ENCODE results near the gene PDP2. TPM values are rescaled to one million over a fixed set of nuclear protein-coding genes. Genes with fewer than 3 reads are reported as not detected.

PDP2 gene
- total and polyA plus RNA-seq, 2 of the 4 experiments (the other 2 are of a cell fraction), result 5.3 to 16.8 TPM

- TF ChIP-seq, protein P1, sequence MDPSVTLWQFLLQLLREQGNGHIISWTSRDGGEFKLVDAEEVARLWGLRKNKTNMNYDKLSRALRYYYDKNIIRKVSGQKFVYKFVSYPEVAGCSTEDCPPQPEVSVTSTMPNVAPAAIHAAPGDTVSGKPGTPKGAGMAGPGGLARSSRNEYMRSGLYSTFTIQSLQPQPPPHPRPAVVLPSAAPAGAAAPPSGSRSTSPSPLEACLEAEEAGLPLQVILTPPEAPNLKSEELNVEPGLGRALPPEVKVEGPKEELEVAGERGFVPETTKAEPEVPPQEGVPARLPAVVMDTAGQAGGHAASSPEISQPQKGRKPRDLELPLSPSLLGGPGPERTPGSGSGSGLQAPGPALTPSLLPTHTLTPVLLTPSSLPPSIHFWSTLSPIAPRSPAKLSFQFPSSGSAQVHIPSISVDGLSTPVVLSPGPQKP (IDR thresholded peaks at IDR 0.05; ENCODE audit: borderline replicate concordance, low read depth, low read length), result no peak
- no peak for TF ChIP-seq FOS (IDR thresholded peaks at IDR 0.05; ENCODE audit: low read depth, low read length)
Measured at GRCh38 chr16:66894948-66895688, 14.8 kb downstream of the PDP2 start (continued).

DNA sequence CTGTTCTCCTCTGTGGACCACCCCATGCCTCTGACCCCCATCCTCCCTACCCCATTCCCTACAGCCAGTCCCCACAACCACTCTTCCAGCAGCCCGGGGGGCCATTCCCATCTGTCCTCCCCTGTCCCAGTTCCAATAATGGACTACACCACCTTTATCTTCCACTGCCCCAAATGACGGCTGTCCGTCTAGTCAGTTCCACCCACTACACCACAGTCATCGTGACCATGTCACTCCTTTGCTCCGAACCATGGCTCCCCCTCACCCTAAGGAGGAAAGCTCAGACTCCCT lies 15.3 kb downstream of the PDP2 start:
- Histone ChIP-seq H3K27me3 (ENCODE audit: control insufficient read depth, insufficient read depth, low read length) (no peaks in the 10 kb centered on the region), H3K14ac (replicated peaks; ENCODE audit: low read depth, low read length) (no peak overlapping the region), H3K4ac (ENCODE audit: low read depth, low read length) (0 out of 2 replicates have a peak overlapping the region, but pooled peaks have one; percentile 59), H2BK120ac (ENCODE audit: low read depth, low read length) (no peak overlapping the region), H3K9me1 (ENCODE audit: insufficient read depth, low read length) (peaks cover 17% of the 10 kb centered on the region), H3K9me3 (ENCODE audit: control insufficient read depth, insufficient read depth, low read length) (no peaks in the 10 kb centered on the region), H3K23ac (ENCODE audit: low read depth, low read length) (no peak overlapping the region), H4K5ac (ENCODE audit: low read depth, low read length) (no peak overlapping the region), H2BK15ac (ENCODE audit: low read depth, low read length) (no peak overlapping the region), H2BK20ac (ENCODE audit: low read depth, low read length) (no peak overlapping the region), H2AK5ac (ENCODE audit: low read depth, low read length) (peak overlapping the region; percentile 82), H3K56ac (ENCODE audit: extremely low read depth, insufficient read depth, low read length) (no peak overlapping the region), H2BK5ac (ENCODE audit: low read depth, low read length, poor library complexity, severe bottlenecking) (no peak overlapping the region), H4K91ac (ENCODE audit: insufficient read depth, low read depth, low read length) (no peak overlapping the region), H4K8ac (ENCODE audit: low read depth in 2 of 2, low read length in 2 of 2) (peak overlapping the region in 1 of 2 experiments; percentile 47; a peak in 1 of 4 replicates), H3K27ac (ENCODE audit: insufficient read depth, low read length) (no peak overlapping the region), H2AFZ (replicated peaks; ENCODE audit: low read length, poor library complexity) (peak overlapping the region; percentile 85), H3K18ac (ENCODE audit: low read depth, low read length) (no peak overlapping the region), H3K4me2 (ENCODE audit: low read depth, low read length) (no peak overlapping the region), H3K9ac (ENCODE audit: low read depth, low read length) (no peak overlapping the region), H3K4me3 (ENCODE audit: insufficient read depth, low read depth, low read length) (no peak overlapping the region), H3K4me1 (ENCODE audit: control insufficient read depth, insufficient read depth, low read length) (peaks cover 20% of the 10 kb centered on the region), H2AK9ac (replicated peaks; ENCODE audit: low read depth, low read length, poor library complexity) (peak overlapping the region; percentile 42), H3K36me3 (ENCODE audit: control insufficient read depth, insufficient read depth, low read length) (peaks cover 4% of the 10 kb centered on the region; the same call in 1 of the 2 replicates), H4K20me1 (ENCODE audit: insufficient read depth, low read length) (no peaks in the 10 kb centered on the region), H3K79me1 (ENCODE audit: low read depth in 1 of 2, low read length in 2 of 2) (no peaks in the 10 kb centered on the region; a peak in 2 of 4 replicates)
- in situ Hi-C loops (cut with MboI; ENCODE audit: low sequenced_read_pairs) (loop anchor here (5.0 kb wide), 1 partner anchor 37 kb away; the partner anchor contains the start of gene CIAO2B), intact Hi-C loops (cut with micrococcal nuclease) (loop anchor here (1.0 to 10.0 kb wide), 4 partner anchors 32 to 259 kb away; partner anchors contain the start of genes B3GNT9, CES2, CIAO2B and FBXL8), dilution Hi-C loops (cut with HindIII; ENCODE audit: low sequenced_read_pairs, unreplicated experiment) (no loop called here)
- DNase-seq (no peak), ATAC-seq (ENCODE audit: low read depth) (no peak)
- BruUV-seq (replicated peaks), result no TSS peak
- no peak for TF ChIP-seq RCOR1 (IDR thresholded peaks at IDR 0.05; ENCODE audit: insufficient replicate concordance, low read length)
- TF ChIP-seq CHD1 (IDR thresholded peaks at IDR 0.05; ENCODE audit: low read depth, low read length), result no peak
- no peak for TF ChIP-seq MAFK (IDR thresholded peaks at IDR 0.05; ENCODE audit: low read depth, low read length)
- TF ChIP-seq SMC3 (IDR thresholded peaks at IDR 0.05; ENCODE audit: low read depth, low read length), result no peak
- TF ChIP-seq, protein P2, sequence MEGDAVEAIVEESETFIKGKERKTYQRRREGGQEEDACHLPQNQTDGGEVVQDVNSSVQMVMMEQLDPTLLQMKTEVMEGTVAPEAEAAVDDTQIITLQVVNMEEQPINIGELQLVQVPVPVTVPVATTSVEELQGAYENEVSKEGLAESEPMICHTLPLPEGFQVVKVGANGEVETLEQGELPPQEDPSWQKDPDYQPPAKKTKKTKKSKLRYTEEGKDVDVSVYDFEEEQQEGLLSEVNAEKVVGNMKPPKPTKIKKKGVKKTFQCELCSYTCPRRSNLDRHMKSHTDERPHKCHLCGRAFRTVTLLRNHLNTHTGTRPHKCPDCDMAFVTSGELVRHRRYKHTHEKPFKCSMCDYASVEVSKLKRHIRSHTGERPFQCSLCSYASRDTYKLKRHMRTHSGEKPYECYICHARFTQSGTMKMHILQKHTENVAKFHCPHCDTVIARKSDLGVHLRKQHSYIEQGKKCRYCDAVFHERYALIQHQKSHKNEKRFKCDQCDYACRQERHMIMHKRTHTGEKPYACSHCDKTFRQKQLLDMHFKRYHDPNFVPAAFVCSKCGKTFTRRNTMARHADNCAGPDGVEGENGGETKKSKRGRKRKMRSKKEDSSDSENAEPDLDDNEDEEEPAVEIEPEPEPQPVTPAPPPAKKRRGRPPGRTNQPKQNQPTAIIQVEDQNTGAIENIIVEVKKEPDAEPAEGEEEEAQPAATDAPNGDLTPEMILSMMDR (conservative IDR thresholded peaks at IDR 0.05; ENCODE audit: low read depth, low read length), result no peak
- no peak for TF ChIP-seq RFX5 (IDR thresholded peaks at IDR 0.05; ENCODE audit: low read depth, low read length)
- 60% methylated on average over 1 of the region's 5 CpGs; no CpG with 5 or more reads in 1 of the 2 experiments for WGBS, 2 experiments (ENCODE audit: extremely low coverage in 2 of 2, insufficient read length in 1 of 2)
- CTCF ChIA-PET, result interaction anchor here (0.8 to 1.8 kb wide), 7 partner anchors 10 to 64 kb away, joined by 3 to 20 read pairs (median 4); partner anchors contain the start of genes PDP2 and RRAD
- POLR2A ChIA-PET (ENCODE audit: unreplicated experiment), result interaction anchor here (0.9 kb wide), 1 partner anchor 32 kb away, joined by 3 read pairs; no protein-coding TSS in a partner anchor
